Fibroblast of the conjunctiva (primary cell): Measurements from ENCODE around the gene BACE2.

Experiments
- DNase-seq: peaks from one replicate; pipeline ENCODE4 v3.0.0-alpha.2; 2010; ENCODE audit warnings: low read depth

Gene BACE2

DNA sequence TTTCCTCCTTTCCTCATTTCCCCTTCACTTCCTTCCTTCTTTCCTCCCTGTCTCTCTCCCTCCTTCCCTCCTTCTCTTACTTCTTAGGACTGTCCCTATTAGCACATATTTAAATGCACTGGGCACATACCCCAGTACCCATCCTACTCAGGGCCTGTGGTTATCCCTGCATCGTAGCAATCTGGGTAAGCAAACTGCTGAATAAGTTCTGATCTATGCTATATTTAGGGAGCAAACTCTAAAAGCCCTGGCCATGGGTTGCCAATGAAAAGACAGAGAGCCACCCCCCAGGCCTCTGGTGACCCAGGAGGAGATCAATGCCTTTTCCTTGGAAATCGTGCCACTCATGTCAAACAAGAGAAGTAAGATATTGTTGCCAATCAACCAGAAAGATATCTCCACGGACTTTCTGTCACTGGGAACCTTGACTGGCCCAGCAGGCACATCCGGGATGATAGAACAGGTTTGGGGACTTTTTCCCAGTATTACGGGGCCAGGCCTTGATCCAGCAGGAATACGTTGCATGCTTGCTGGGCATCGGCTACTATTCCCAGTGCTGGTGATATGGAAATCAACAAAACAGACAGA is 154.0 kb downstream of the BACE2 start:
- no peak for DNase-seq

DNA sequence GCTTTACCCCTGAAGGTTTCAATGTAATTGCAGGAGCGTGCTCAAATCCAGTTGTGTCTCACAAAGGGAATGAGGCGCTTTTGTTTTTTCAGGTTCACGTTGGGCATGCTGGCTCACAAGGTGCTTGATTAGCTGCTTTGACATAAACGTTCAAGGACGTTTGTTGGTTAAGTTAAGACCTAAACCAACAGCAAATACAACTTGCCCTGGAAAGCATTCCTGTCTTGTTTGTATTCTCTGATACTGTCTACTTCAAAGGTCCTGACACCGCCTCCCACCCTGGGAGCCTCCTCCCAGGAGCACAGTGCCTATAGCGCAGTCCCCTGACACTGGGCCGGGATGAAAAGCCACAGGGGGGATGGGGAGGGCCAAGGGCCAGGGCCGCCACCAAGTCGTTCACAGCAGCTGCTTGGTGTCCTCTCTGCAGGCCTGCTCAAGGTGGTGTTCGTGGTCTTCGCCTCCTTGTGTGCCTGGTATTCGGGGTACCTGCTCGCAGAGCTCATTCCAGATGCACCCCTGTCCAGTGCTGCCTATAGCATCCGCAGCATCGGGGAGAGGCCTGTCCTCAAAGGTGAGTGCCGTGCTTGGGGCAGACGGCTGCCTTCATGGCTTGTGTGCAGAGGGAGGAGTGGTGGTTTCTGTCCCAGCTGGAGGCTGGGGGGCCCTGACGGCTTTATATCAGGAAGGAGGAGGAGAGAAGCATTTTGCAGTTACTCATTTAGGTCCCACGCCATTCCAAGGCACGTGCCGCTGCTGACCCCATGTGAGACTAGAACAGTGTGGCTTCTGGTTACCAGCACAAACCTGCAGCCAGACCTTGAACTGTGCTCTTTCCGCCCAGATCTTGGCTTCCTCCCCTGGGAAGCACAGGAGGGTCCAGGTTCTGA is 154.8 kb downstream of the BACE2 start:
- no peak for DNase-seq

DNA sequence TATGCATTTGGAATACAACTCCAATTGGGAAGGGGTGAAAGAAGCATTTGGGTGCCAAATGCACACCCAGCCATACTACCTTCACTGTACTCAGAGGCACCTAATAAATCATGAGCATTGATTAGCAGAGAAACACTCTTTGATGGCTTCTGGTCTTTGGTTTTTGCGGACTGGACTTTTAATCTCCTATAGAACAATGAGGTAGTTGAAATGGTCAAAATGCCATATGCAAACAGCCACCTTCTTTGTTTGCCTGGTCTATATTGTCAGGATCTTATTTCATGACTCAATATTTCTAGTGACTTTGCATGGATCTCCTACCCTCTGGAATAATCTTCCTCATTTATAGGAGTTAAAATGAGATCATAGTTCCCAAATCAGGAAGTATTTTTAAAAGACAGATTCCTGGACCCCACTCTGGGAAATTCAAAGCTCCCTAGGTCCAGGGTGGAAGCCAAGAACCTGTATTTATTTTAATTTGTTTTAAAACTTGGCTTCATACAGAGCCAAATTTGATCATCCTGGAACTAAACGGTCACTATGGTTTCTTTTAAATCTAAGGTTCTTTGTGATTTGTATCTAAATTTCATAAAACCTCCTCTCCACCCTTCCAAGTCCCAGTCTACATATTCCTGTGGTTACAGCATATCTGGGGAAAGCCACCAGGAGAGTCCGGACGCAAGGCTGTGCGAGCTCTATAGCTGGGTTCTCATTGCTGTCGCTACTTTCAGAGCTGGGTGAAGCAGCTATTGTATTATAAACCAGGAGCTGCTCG is 157.4 kb downstream of the BACE2 start:
- DNase-seq: no peak

DNA sequence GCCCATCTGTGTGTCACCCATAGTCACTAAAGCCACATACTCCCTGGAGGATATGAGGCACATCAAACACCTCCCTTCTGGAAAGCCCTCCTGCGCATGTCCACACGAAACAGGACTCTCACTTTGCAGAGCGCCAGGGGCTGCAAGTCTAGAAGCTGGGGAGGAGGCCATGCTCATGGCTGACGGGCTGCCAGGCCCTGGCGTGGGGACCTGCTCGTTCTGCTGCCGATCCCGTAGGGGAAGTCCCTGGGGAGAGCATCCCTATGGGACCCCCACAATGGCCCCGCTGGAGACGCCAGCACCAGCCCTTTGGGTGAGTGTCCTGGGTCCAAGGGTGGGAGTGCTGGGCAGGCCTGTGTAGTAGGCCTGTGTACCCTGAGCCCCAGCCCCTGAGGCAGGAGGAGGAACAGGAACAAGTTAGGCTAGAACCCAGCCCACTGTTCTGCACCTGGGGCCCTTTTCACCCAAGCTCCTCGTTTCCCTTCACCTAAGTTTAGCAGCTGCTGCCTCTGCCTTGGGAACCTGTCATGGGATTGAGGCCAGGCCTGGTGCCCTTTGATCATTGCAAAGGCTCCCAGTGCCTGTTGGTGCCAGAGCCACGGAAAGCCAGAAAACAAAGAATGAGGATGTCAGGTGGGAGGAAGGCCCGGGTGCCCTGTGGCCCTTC is 158.6 kb downstream of the BACE2 start:
- DNase-seq: no peak

DNA sequence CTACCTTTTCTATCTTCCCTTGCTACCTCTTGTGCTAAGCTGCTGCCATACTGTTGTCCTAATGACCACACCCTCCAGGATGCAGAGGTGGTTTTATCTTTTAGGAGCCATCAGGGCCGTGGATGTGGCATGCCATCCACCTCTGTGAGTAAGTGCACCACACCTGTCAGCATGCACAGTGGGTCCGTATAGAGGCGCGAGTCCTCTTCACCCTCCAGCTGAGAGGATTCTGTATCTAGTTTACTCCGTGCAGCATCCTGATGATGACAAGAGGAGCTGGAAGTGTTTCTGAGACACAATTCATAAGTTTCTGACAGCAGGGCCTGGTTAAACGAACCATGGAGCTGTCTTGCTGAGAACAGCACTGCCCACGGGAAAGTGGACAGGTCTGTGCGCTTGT is 159.8 kb downstream of the BACE2 start:
- DNase-seq: no peak

DNA sequence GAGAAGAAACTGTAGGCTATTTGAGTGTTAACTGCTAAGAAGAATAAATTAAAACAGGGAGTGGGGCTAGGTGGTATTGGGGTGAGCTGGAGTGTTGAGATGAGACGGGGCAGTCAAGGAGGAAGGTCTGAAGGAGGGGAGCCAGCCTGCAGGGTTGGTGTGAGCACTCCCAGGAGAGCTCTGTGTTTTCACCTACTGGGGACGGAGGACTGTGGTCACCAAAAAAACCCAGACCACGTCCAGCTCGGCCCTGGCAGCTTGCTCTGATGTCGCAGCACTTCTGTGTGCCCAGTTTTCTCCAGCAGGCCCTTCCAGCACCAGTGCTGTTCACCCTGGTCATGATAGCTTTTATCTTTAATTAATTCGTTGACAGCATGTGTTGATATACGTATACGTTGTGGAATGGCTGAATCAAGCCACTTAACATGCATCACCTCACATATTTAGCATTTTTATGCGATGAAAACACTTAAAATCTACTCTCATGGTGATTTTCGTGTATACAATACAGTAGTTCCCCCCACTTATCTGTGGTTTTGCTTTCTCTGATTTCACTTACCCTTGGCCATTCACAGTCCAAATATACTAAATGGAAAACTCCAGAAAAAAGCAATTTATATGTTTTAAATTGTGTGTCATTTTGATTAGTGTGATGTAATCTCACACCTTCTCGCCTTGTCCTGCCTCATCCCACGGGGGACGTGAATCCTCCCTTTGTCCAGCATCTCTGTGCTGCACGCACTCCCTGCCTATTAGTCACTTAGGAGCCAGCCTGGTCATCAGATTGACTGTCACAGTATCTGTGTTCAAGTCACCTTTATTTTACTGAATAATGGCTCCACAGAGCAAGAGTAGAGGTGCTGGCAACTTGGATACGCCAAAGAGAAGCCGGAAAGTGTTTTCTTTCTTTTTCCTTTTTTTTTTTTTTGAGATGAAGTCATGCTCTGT is 161.0 kb downstream of the BACE2 start:
- DNase-seq: no peak
